BLaER1 treated with 17β-estradiol and CSF1 and Interleukin-3, amounts not matched to agents 10 nM and 100 nM (cell line): ENCODE data around the gene SCN3A.

Source experiments
- H3K27ac ChIP-seq, 11 experiments: shearing (Covaris generic); formaldehyde crosslinking; 2 replicates each; pipeline ENCODE4 v1.8.1; 2022
- H3K27me3 ChIP-seq, 11 experiments: shearing (Covaris generic); formaldehyde crosslinking; 2 replicates each; pipeline ENCODE4 v1.8.1; 2022
- H3K36me3 ChIP-seq, 11 experiments: shearing (Covaris generic); formaldehyde crosslinking; 2 replicates each; pipeline ENCODE4 v1.8.1; 2022
- H3K4me1 ChIP-seq, 10 experiments: shearing (Covaris generic); formaldehyde crosslinking; 2 replicates each; pipeline ENCODE4 v1.8.1; 2022
- H3K4me2 ChIP-seq, 11 experiments: shearing (Covaris generic); formaldehyde crosslinking; 2 replicates each; pipeline ENCODE4 v1.8.1; 2022
- H3K4me3 ChIP-seq, 10 experiments: shearing (Covaris generic); formaldehyde crosslinking; 2 replicates each; pipeline ENCODE4 v1.8.1; 2022
- H3K9ac ChIP-seq, 11 experiments: shearing (Covaris generic); formaldehyde crosslinking; 2 replicates each; pipeline ENCODE4 v1.8.1; 2022
- H3K9me3 ChIP-seq, 11 experiments: shearing (Covaris generic); formaldehyde crosslinking; replicated peaks in 1 of 11; 2 replicates each; pipeline ENCODE4 v1.8.1; 2022
- H4K20me1 ChIP-seq, 11 experiments: shearing (Covaris generic); formaldehyde crosslinking; 2 replicates each; pipeline ENCODE4 v1.8.1; 2022
- Cebpa-rat ChIP-seq, 11 experiments: shearing (Covaris generic); IDR thresholded peaks; 2 replicates each; pipeline ENCODE4 v1.8.1; 2022

Gene SCN3A

GRCh38 chr2:165070076-165070475, 133.8 kb downstream of the SCN3A start:
- TF ChIP-seq Cebpa-rat (IDR thresholded peaks at IDR 0.05): no peak
- Histone ChIP-seq H3K36me3 (no peaks in the 10 kb centered on the region), H3K27ac (no peak overlapping the region), H3K4me3 (no peak overlapping the region), H3K9ac (no peak overlapping the region), H3K9me3 (peaks cover 10 to 17% (median 15%) of the 10 kb centered on the region in 11 experiments), H3K27me3 (no peaks in the 10 kb centered on the region), H3K4me1 (peaks cover 0 to 10% (median 5%) of the 10 kb centered on the region in 10 experiments; a peak in 6 of 20 replicates), H3K4me2 (no peak overlapping the region), H4K20me1 (no peaks in the 10 kb centered on the region)

GRCh38 chr2:165069151-165069550, 134.7 kb downstream of the SCN3A start:
- Histone ChIP-seq H3K36me3 (no peaks in the 10 kb centered on the region), H3K4me2 (no peak overlapping the region), H3K9ac (no peak overlapping the region), H3K4me1 (peaks cover 0 to 10% (median 5%) of the 10 kb centered on the region in 10 experiments; a peak in 6 of 20 replicates), H3K27me3 (no peaks in the 10 kb centered on the region), H3K9me3 (peaks cover 1 to 8% (median 6%) of the 10 kb centered on the region in 11 experiments), H4K20me1 (no peaks in the 10 kb centered on the region), H3K4me3 (no peak overlapping the region), H3K27ac (no peak overlapping the region)
- TF ChIP-seq Cebpa-rat (IDR thresholded peaks at IDR 0.05): no peak

DNA sequence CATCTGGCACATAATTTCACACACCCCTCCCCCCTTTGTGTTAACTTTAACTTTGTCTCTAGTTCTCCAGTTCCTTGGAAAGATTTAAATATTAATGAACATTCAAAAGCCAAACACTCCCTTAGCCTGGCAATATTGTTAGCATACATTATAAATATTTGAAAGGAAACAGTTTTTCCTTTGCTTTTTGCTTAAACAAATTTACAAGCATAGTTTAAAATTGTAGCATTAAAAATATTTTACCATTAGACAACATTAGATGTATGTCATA, 135.4 kb downstream of the SCN3A start:
- Histone ChIP-seq H3K4me3 (no peak overlapping the region), H3K9ac (no peak overlapping the region)
- TF ChIP-seq Cebpa-rat (IDR thresholded peaks at IDR 0.05): no peak

GRCh38 chr2:165067643-165068486, 136.0 kb downstream of the SCN3A start:
- no peaks in the 10 kb centered on the region for H3K27me3 ChIP-seq
- no peak overlapping the region for H3K4me2 ChIP-seq
- no peaks in the 10 kb centered on the region for H3K9me3 ChIP-seq
- no peaks in the 10 kb centered on the region for H3K36me3 ChIP-seq
- TF ChIP-seq Cebpa-rat (IDR thresholded peaks at IDR 0.05): no peak
- H3K9ac ChIP-seq: no peak overlapping the region
- H3K4me3 ChIP-seq: no peak overlapping the region
- H3K27ac ChIP-seq: no peak overlapping the region
- no peaks in the 10 kb centered on the region for H4K20me1 ChIP-seq
- H3K4me1 ChIP-seq: peaks cover 0 to 10% (median 5%) of the 10 kb centered on the region in 10 experiments; a peak in 6 of 20 replicates

More for the DNA sequence above, 135.4 kb downstream of the SCN3A start:
- no peaks in the 10 kb centered on the region for H3K36me3 ChIP-seq
- H4K20me1 ChIP-seq: no peaks in the 10 kb centered on the region
- H3K9me3 ChIP-seq: peaks cover 0 to under 1% (median 0%) of the 10 kb centered on the region in 11 experiments; a peak in 2 of 22 replicates
- peaks cover 0 to 10% (median 5%) of the 10 kb centered on the region in 10 experiments; a peak in 6 of 20 replicates for H3K4me1 ChIP-seq
- H3K27ac ChIP-seq: no peak overlapping the region
- no peak overlapping the region for H3K4me2 ChIP-seq
- H3K27me3 ChIP-seq: no peaks in the 10 kb centered on the region

DNA sequence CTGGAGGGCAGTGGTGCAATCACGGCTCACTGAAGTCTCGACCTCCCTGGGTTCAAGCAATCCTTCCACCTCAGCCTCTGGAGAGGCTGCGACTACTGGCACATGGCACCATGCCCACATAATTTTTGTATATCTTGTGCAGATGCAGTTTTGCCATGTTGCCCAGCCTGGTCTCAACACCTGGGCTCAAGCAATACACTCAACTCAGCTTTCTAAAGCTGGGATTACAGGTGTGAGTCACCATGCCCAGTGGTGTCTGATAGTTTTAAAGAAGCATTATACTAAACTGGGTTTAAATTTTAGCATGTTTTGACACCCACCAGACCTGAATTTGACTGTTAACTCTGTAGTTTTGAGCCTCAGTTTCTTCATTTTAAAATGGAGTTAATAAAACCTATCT, 139.1 kb downstream of the SCN3A start:
- Histone ChIP-seq H3K4me3 (no peak overlapping the region), H3K4me1 (no peaks in the 10 kb centered on the region), H3K9me3 (no peaks in the 10 kb centered on the region), H3K27me3 (no peaks in the 10 kb centered on the region), H4K20me1 (no peaks in the 10 kb centered on the region), H3K36me3 (no peaks in the 10 kb centered on the region), H3K4me2 (no peak overlapping the region), H3K27ac (no peak overlapping the region), H3K9ac (no peak overlapping the region)
- no peak for TF ChIP-seq Cebpa-rat (IDR thresholded peaks at IDR 0.05)

- H3K4me3 ChIP-seq: no peak overlapping the region
- no peaks in the 10 kb centered on the region for H4K20me1 ChIP-seq
- no peak for TF ChIP-seq Cebpa-rat (IDR thresholded peaks at IDR 0.05)
- no peaks in the 10 kb centered on the region for H3K9me3 ChIP-seq
- H3K4me1 ChIP-seq: no peaks in the 10 kb centered on the region
- H3K36me3 ChIP-seq: no peaks in the 10 kb centered on the region
- H3K27me3 ChIP-seq: no peaks in the 10 kb centered on the region
- no peak overlapping the region for H3K9ac ChIP-seq
- no peak overlapping the region for H3K27ac ChIP-seq
- H3K4me2 ChIP-seq: no peak overlapping the region
These were observed 143.4 kb downstream of the SCN3A start for GRCh38 chr2:165060411-165060810.

- no peak for TF ChIP-seq Cebpa-rat (IDR thresholded peaks at IDR 0.05)
- Histone ChIP-seq H3K27me3 (no peaks in the 10 kb centered on the region), H3K4me1 (no peaks in the 10 kb centered on the region), H3K4me3 (no peak overlapping the region), H4K20me1 (no peaks in the 10 kb centered on the region), H3K4me2 (no peak overlapping the region), H3K27ac (no peak overlapping the region), H3K9me3 (no peaks in the 10 kb centered on the region), H3K9ac (no peak overlapping the region), H3K36me3 (no peaks in the 10 kb centered on the region)
These were observed 145.2 kb downstream of the SCN3A start for GRCh38 chr2:165058476-165059265.

DNA sequence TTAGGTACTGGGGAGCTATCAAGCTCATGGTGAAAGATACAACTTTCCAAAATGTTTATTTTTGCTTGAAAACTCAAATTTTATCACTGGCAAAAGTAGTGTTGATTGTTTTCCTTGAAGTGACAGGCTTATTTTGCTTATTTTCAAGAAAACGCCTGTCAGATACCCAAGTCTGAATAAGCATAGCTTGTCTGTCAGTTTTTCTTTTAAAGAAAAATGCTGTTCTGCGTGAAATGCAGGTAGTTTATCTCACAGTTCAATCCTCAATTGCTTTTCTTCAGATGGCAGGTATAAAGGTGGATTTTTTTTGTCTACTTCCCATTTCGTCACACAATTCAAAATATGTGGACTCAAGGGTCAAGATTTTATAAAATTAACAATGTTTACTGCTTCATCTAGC, 145.9 kb downstream of the SCN3A start:
- H3K9me3 ChIP-seq: no peaks in the 10 kb centered on the region
- H3K4me1 ChIP-seq: no peaks in the 10 kb centered on the region
- no peaks in the 10 kb centered on the region for H4K20me1 ChIP-seq
- H3K9ac ChIP-seq: no peak overlapping the region
- H3K4me3 ChIP-seq: no peak overlapping the region
- H3K27me3 ChIP-seq: no peaks in the 10 kb centered on the region
- TF ChIP-seq Cebpa-rat (IDR thresholded peaks at IDR 0.05): no peak
- no peak overlapping the region for H3K4me2 ChIP-seq
- no peak overlapping the region for H3K27ac ChIP-seq
- no peaks in the 10 kb centered on the region for H3K36me3 ChIP-seq

DNA sequence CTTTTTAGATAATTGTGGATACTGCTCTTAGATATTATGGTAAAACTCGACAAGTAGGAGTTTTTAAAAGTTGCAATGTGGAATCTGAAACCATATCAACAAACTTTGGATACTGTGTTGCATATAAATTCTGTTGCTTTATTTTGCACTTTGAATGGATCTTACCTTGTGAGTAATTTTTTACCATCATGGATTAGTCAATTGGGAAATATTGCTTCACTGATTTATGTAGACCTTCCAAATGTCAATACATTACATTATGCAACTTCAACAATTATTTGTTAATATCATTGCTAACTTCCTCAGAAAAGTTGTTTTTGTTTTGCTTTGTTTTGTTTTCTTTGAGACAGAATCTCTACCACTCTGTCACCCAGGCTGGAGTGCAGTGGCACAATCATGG, 146.5 kb downstream of the SCN3A start:
- Histone ChIP-seq H3K4me3 (no peak overlapping the region), H3K4me1 (no peaks in the 10 kb centered on the region), H3K36me3 (no peaks in the 10 kb centered on the region), H3K9ac (no peak overlapping the region), H3K9me3 (no peaks in the 10 kb centered on the region), H3K27ac (no peak overlapping the region), H3K27me3 (no peaks in the 10 kb centered on the region), H4K20me1 (no peaks in the 10 kb centered on the region), H3K4me2 (no peak overlapping the region)
- TF ChIP-seq Cebpa-rat (IDR thresholded peaks at IDR 0.05): no peak
